HG02938 (cell line): ENCODE results near the gene TEK.
"Not testable (repeated sequence)": the region's sequence is repeated elsewhere in the genome, so short reads cannot be mapped to it uniquely, and the experiment has no call there.

Experiments
- ATAC-seq: cut with Tn5 transposase; IDR thresholded peaks from one replicate; pipeline ENCODE4 v1.9.1; 2021; ENCODE audit warnings: mild to moderate bottlenecking, moderate library complexity; ENCODE audit not compliant: unreplicated experiment

Gene TEK

GRCh38 chr9:27108981-27109541 is at the start of gene TEK:
TSS of gene TEK (plus strand) at chr9:27109225. CDS start at chr9:27109591, 366 bp downstream.
- ATAC-seq = no peak

- ATAC-seq = no peak
These were observed 49.6 kb upstream of the TEK start for GRCh38 chr9:27059412-27059811.

DNA sequence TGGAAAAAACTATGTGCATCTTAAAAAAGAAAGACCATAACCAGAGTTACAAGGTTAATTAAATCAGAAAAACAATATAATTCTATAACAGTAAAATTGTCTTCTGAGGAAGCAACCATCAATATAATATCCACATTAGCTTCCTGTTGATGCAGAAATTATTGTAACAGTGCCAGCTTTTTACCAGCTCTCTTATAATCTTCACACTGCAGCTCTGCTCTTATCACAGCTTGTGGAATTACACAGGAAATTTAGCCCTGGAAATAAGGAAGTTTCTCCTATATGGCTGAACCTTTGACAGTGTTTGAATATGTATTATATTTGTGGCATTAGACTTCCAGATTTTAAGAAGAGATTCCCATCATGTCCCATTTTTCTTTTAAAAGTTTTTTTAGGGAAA is 49.1 kb upstream of the TEK start:
- no peak for ATAC-seq

- no peak for ATAC-seq
These were observed 43.7 kb upstream of the TEK start for GRCh38 chr9:27065288-27065687.

GRCh38 chr9:27073841-27074728 is 34.9 kb upstream of the TEK start:
- no peak for ATAC-seq

GRCh38 chr9:27078685-27079084 is 30.3 kb upstream of the TEK start:
- no peak for ATAC-seq

DNA sequence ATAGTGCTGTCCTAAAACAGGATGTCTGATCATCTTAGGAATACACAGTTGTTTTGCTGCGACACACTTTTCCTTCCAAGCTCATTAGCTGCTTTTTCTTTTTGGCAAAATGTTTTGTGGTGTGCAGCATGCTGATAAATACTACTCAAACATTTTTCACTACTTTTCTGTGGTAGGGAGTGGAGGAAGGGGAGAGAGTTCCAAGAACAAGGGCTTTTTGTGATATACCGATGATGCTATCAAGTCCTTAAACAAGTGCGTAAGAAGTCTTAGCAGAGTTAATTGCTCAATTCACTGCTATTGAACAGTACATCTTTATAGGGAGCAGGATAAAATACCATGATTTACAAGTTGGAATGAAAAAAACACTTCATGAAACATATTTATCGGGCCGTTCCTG is 23.6 kb upstream of the TEK start:
- ATAC-seq = no peak

DNA sequence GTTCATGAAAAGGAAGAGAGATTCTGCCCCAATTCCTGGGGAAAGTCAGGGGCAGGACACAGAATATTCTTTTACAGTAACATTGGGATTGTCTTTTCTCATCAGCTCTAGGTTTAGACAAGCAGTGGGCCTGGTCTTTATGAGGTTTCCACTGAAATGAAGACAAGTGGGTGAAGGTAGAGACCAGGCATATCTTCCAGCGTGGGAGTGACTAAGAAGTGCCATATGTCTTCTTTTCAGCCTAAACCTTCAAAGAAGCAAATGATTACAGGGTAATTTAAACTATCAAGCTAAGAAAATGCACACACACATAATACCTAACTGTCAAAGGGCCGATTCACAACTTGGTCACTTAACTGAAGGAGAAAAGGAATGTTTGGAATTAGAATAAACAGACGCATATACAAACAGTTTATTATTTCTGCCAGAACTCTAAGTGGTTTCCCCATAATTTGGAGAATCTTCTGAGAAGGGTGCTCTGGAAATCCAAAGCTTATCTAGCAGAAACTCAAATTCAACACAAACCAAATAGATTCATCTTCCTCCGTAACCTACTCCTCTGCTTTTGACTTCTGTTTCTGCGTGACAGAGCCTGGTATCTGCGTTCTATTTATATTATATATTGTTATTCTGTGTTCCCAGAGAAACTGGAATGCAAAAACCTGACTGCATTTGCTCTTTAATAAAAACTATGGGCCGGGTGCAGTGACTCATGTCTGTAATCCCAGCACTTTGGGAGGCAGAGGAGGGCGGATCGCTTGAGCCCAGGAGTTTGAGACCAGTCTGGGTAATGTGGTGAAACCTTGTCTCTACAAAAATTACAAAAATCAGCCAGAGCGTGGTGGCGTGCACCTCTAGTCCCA is 22.0 kb upstream of the TEK start:
- ATAC-seq = no peak

- no peak for ATAC-seq
These were observed 20.0 kb upstream of the TEK start for GRCh38 chr9:27088981-27089380.

GRCh38 chr9:27089706-27090105 is 19.3 kb upstream of the TEK start:
- no peak for ATAC-seq

DNA sequence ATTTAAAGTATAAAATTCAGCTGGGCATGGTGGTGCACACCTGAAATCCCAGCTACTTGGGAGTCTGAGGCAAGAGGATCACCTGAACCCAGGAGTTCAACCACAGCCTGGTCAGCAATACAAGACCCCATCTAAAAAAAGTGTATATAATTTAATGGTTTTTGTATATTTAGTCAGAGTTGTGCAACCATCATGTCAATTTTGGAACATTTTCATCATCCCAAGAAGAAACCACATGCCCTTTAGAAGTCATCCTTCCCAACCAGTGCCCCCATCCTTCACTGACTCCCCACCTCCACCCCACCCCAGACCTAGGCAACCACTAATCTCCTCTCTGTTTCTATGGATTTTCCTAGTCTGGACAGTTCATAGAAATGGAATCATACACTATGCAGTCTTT is 18.8 kb upstream of the TEK start:
- no peak for ATAC-seq

- ATAC-seq = no peak
These were observed 18.3 kb upstream of the TEK start for GRCh38 chr9:27090711-27091110.

DNA sequence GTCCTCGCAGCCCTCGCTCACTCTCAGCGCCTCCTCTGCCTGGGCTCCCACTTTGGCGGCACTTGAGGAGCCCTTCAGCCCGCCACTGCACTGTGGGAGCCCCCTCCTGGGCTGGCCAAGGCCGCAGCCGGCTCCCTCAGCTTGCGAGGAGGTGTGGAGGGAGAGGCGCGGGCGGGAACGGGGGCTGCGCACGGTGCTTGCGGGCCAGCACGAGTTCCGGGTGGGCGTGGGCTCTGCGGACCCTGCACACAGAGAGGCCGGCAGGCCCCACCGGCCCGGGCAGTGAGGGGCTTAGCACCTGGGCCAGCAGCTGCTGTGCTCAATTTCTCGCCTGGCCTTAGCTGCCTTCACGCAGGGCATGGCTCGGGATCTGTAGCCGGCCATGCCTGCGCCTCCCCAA is 16.5 kb upstream of the TEK start:
- ATAC-seq = not testable (repeated sequence)

DNA sequence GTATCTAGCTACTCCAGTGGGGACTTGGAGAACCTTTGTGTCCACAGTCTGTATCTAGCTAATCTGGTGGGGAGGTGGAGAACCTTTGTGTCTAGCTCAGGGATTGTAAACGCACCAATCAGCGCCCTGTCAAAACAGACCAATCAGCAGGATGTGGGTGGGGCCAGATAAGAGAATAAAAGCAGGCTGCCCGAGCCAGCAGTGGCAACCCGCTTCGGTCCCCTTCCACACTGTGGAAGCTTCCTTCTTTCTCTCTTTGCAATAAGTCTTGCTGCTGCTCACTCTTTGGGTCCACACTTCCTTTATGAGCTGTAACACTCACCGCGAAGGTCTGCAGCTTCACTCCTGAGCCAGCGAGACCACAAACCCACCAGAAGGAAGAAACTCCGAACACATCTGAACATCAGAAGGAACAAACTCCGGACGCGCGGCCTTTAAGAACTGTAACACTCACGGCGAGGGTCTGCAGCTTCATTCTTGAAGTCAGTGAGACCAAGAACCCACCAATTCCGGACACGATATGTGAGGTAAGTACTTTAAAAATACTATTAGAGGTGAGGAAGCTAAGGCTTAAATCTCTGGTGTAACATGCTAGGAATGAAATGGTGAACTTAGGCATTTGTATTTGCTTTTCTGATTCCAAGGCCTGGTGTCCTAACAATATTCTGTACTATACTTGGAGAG is 15.5 kb upstream of the TEK start:
- ATAC-seq = not testable (repeated sequence)

- ATAC-seq = no peak
These were observed 14.3 kb upstream of the TEK start for GRCh38 chr9:27094640-27095298.

DNA sequence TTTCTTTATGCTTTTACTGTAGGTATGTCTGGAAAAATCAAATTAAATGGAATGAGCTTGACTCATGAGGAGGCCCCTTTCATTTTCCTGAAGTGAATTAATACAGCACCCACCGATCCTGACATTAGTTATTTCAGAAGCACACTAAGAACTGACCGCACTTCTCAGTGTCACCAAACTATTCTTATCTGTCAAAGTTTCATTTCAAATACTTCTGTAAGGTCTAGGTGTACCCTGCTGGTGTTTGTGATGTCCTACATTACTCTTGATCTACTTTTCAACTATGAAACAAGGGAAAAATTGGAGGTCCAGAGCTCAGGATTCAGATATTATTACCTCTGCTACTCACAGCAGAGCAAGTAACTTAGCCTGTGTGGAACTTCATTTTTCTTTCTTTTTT is 1.8 kb upstream of the TEK start:
- no peak for ATAC-seq

- no peak for ATAC-seq
These were observed 596 bp downstream of the TEK start for GRCh38 chr9:27109621-27110020.

DNA sequence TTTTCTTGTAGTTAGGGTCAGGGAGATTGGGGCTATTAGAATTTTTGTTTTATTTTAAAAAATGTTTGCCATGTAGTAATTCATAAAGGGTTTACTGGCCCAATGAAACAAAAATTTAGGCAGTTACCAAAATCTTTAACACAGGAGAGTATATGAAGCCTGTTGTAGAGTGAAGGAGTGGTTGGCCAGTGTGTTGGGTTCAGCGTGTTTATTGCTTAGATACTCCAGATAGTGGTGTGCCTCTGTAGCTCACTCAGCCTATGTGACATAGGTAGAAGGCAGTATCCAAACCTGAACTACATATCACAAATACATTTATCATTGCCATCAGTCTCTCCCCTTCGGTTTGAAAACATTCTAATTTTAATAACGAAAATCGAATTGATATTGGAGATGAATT is 1.2 kb downstream of the TEK start:
- ATAC-seq = no peak

GRCh38 chr9:27112235-27112634 is 3.2 kb downstream of the TEK start:
- ATAC-seq = no peak

GRCh38 chr9:27117489-27118135 is 8.6 kb downstream of the TEK start:
- no peak for ATAC-seq
